Endothelial cell of umbilical vein (primary cell): ENCODE measurements around the gene CDIP1.

Experiments used
- EZH2 ChIP-seq: IDR thresholded peaks from 2 replicates; pipeline ENCODE4 v1.6.1; 2012; ENCODE audit warnings: borderline replicate concordance, low read depth, mild to moderate bottlenecking, moderate library complexity, low read length, inconsistent platforms; ENCODE audit not compliant: severe bottlenecking
- GATA2 ChIP-seq: IDR thresholded peaks from 2 replicates; pipeline ENCODE4 v1.7.0; 2011; ENCODE audit warnings: low read depth, mild to moderate bottlenecking, moderate library complexity, mixed read lengths, low read length; ENCODE audit not compliant: insufficient read length, insufficient read depth
- MYC ChIP-seq: IDR thresholded peaks from one replicate; pipeline ENCODE4 v1.6.1; 2011; ENCODE audit warnings: mild to moderate bottlenecking, low read depth, low read length
- POLR2A ChIP-seq: IDR thresholded peaks from 2 replicates; pipeline ENCODE4 v1.6.1; 2012; ENCODE audit warnings: low read depth, mild to moderate bottlenecking, control low read depth, low read length
- POLR2AphosphoS5 ChIP-seq: IDR thresholded peaks from 2 replicates; pipeline ENCODE4 v1.6.1; 2012; ENCODE audit warnings: low read depth, mild to moderate bottlenecking, control low read depth, low read length, moderate library complexity; ENCODE audit not compliant: insufficient read depth
- TF ChIP-seq, protein P1 (sequence below), 2 donors: IDR thresholded peaks; 1 replicate in 1 of 2; 2 replicates in 1 of 2; pipeline ENCODE4 v1.5.1; 2011; ENCODE audit warnings: low read length in 2 of 2, mild to moderate bottlenecking in 2 of 2, moderate library complexity in 2 of 2, control low read depth in 1 of 2, inconsistent platforms in 1 of 2, low read depth in 1 of 2; ENCODE audit not compliant: insufficient read depth in 1 of 2; ENCODE audit errors: extremely low read depth in 1 of 2
- TF ChIP-seq, protein P2 (sequence below): IDR thresholded peaks from 2 replicates; pipeline ENCODE4 v1.6.1; 2011; ENCODE audit not compliant: insufficient read depth, insufficient read length

GRCh38 chr16:4495766-4496165 lies 42.8 kb downstream of the CDIP1 start:
- TF ChIP-seq, protein P1, sequence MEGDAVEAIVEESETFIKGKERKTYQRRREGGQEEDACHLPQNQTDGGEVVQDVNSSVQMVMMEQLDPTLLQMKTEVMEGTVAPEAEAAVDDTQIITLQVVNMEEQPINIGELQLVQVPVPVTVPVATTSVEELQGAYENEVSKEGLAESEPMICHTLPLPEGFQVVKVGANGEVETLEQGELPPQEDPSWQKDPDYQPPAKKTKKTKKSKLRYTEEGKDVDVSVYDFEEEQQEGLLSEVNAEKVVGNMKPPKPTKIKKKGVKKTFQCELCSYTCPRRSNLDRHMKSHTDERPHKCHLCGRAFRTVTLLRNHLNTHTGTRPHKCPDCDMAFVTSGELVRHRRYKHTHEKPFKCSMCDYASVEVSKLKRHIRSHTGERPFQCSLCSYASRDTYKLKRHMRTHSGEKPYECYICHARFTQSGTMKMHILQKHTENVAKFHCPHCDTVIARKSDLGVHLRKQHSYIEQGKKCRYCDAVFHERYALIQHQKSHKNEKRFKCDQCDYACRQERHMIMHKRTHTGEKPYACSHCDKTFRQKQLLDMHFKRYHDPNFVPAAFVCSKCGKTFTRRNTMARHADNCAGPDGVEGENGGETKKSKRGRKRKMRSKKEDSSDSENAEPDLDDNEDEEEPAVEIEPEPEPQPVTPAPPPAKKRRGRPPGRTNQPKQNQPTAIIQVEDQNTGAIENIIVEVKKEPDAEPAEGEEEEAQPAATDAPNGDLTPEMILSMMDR (IDR thresholded peaks at IDR 0.05; ENCODE audit: extremely low read depth in 1 of 2, insufficient read depth in 1 of 2, low read depth in 1 of 2, low read length in 2 of 2): no peak
- TF ChIP-seq POLR2A: no peak
- no peak for TF ChIP-seq POLR2AphosphoS5
- no peak for TF ChIP-seq MYC
- TF ChIP-seq, protein P2, sequence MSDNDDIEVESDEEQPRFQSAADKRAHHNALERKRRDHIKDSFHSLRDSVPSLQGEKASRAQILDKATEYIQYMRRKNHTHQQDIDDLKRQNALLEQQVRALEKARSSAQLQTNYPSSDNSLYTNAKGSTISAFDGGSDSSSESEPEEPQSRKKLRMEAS: no peak
- TF ChIP-seq EZH2: no peak
- TF ChIP-seq GATA2: no peak
